ENCODE data around the gene NEK8.

Gene NEK8

DNA sequence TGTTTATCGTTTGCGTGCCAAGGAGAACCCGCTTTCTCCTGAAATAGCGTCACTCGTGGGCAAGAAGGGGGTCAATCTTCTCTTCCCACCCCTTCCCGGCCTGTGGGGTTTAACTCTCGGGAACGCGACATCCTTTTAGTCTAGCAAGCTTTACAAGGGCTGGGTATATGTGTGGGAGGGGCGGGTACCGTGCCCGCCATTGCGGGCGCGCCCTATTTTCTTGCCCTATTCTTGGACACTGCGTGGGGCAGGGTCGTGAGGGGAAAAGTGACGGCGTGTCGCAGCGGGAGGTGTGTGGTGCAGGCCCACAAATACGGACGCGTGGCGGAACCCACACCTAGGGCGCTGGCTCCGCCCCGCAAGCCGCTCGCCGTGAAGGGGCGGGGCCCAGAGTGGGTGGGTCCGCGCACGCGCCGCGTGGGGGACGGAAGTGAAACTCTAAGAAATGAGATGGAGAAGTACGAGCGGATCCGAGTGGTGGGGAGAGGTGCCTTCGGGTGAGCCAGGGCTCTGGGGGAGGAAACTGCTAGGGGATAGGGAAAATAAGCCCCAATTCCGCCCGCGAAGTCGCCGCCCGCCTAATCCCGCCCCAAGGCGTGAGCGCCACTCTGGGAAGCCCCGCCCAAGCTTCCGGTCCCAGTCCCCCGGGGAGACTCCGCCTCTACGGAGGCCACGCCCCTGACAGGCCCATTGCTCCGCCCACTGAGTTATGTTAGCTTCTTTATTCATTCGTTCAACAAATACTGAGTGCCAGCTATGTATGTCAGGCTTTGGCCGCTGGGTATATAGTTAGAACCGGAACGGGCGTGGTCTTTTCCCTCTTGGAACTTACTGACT is at the start of gene NEK8:
Gene NEK8, plus strand, starts transcription at position 425 of the 837 bp plus-strand sequence. Its CDS starts 26 bp downstream, at position 451.
- peak; percentile 82 for DNase-seq

DNA sequence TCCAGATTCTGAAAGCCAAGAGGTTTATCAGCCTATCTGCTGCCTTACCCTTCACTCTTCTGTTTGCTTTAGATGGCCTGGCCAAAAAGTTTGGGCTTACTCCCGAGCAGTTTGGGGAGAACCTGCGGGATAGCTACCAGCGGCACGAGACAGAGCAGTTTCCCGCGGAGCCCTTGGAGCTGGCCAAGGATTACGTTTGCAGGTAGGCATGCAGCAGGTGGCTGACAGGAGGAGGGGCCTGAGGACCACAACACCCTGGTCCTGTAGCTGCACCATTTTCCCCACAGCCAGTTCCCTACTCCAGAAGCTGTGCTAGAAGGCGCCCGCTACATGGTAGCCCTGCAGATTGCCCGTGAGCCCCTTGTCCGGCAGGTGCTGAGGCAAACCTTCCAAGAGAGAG is 45.9 kb upstream of the NEK8 start:
- DNase-seq = no peak

DNA sequence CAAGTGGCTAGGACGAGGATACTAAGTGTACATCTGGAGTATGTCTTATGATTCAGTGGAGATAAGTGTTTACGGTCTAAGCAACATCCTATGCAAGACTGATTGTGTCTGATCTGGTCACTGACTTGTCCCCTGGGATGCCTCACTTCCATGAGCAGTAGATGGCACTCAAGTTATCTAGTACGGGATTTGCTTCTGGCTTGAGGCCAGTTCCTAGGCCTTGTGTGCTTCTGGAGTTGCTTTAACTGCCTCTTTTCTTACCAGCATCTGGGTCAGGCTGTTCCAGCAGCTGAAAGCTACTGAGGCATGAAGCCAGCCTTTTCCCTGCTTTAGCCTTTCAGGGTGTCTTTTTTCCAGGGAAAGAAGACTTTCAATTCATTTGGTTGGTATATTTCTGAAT is 43.6 kb upstream of the NEK8 start:
- DNase-seq = no peak

DNA sequence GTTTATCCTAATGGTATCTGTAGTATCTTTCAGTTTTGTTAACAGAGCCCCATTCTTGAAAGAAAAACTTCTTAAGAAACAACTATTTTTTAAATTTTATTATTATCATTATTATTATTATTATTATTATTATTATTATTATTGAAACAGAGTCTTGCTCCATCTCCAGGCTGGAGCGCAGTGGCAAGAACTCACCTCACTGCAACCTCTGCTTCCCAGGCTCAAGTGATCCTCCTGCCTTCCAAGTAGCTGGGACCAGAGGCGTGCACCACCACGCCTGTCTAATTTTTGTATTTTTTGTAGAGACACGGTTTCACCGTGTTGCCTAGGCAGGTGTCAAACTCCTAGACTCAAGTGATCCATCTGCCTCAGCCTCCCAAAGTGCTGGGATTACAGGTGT is 43.2 kb upstream of the NEK8 start:
- DNase-seq = no peak

DNA sequence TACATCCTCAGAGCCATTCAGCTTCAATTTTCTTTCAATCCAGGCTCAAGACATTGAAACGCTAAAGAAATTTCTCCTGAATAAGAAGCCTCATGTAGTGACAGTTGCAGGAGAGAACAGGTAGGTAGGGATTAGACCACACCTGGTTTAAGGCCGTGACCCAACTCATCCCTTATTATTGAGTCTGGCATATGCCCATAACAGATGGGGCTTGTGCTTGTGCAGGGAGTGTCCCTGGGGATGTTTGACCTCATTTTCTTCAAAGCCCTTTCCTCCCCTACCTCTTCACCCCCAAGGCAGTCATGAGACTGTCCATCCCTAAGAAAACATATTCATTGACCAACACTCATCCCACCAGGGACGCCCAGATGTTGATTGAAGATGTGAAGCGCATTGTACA is 42.3 kb upstream of the NEK8 start:
- DNase-seq = no peak

DNA sequence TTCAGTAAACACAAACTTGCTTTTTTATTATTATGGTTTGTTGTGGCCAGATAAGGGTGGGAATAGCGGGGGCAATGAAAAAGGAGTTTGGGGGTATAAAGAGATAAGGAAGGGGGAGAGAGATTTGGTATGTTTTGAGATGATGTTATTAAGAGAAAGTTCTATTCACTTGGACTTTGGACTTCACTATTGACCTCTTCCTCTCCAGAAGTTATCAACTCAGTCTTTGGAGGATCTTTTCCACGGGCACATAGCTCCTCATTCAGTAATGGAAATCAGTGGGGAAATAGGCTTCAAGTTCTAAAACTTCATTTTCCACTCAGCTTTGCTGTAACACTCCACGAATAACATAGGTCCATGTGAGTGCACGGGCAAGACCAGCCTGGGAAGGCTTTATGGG is 40.1 kb upstream of the NEK8 start:
- no peak for DNase-seq

DNA sequence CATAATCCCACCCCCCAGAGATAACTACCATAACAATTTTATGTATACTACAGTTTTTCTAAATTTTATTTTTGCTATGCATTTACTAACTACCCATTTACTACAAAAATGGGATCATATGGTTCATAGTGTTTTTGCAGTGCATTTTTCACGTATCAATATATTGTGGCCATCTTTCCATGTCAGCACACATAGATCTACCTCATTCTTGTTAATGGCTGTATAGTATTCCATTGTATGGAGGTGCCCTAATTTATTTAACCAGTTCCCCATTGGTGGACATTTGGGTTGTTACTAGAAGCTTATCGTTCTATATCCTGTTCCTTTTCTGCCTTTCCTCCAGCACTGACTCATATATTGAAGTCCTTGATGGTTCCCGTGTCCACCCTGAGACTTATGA is 39.6 kb upstream of the NEK8 start:
- DNase-seq = no peak

DNA sequence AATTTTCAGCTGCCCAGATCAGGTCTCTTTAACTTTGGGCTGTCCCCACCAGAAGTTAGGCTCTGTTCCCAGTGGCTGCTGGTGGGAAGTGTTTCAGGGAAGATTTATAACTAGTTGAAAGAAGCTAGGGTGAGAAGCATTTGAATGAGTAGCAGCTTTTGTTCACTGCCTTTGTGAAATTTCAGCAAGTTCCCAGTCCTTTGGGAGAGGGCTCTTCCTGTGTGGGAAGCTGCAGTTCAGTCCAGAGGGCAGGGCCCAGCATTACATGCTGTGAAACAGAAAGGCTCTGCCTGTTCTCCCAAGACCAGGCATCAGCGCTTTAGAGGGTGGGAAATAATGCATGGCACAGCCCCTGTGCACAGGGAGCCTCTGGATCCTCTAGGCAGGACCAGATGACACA is 34.7 kb upstream of the NEK8 start:
- no peak for DNase-seq

DNA sequence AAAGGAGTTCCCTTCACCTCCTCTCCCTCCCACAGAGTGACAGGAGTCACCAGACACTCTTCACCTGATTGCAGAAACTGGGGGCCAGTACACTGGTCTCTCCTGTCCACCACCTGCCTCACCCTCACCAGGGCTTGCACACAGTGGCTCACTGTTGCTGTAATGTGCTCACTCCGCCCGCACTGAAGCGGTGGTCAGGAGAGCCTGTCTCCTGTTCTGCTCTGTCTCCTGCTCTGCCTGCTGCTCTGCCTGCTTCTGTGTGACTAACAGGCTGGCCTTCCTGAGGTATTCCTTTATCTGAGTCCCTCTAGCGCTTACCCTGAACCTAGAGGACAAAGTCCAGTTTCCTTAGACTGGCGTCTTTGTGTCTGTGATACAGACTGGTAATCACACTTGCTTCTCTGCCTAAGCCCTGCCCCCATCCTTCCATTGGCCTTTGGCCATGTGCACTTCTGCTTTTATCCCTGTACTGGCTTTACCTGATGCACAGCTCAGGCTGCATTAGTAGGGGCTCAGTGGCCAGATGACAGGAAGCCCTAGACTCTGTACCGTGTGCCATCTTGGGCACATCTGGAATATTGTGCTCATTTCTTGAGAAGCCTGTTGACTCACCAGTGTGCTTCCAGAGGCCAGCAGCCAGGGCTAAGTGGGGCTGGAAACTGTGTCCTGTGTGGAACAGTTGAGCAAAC is 30.2 kb upstream of the NEK8 start:
- DNase-seq = no peak

DNA sequence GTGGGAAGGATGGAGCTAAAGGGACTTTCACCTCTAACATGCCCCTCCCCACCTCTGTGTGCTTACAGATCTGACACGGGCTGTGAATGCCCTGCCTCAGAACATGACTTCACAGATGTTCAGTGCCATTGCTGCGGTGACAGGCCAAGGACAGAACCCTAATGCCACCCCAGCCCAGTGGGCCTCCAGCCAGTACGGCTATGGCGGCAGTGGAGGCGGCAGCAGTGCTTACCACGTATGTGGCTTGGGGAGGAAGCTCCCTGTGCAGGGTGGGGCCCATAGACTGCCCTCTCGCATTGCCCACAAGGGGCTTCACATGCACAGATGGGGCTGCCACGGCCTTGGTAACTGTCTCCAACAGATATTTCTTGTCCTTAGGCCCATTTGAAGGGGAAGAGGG is 28.3 kb upstream of the NEK8 start:
- no peak for DNase-seq

DNA sequence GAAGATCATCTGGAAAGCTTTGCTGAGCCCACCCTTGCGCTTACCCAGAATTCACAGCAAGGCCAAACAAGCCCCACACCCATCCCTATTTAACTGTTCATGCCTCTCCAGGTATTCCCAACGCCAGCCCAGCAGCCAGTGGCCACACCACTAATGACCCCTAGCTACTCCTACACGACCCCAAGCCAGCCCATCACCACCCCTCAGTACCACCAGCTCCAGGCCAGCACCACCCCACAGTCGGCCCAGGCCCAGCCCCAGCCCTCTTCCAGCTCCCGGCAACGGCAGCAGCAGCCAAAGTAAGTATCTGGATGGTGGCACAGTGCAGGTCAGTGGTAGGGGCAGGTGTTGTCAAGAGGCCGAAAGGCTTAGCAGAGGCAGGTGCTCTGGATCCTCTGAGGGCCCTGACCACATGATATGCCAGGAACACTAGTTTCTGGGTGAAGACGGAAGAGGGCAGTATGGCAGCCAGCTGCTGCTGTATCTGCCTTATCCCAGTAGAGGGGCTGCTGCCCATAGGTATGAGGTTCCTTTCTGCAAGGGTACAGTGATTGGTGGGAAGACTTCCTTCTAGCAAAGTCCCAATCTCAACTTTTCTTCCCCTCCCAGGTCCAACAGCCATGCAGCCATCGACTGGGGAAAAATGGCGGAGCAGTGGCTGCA is 27.6 kb upstream of the NEK8 start:
- DNase-seq = no peak

DNA sequence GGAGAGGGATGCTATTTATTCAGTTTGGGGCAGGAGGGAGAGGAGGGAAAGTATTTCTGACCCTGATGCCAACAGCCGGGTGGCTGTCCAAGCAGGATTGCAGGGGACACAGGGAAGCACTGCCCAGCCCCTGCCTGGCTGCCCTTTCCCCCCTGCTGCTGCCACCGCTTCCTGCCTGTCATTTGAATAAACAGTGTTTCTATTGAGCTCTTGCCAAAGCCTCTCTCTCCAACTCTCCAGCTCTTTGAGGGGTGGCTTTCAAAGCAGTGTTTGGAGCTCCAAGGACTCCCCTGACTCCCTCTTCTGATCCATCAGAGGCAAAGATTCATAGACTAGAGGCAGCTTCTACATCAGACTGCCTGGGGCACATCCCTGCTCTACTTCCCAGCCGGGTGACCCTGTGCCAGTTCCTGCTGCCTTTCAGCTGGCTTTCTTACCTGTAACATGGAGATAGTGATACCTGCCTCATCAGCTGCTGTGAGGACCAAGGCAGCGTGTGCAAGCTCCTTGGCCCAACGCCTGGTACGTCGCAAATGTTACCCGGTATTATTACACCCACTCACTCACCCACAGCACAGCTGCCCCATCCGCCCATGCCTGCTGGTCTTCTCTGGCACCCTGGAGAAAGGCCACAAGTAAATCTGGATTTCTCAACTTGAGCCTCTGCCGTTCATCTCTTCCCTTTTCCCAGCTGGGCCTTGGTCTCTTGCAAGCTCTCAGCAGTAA is 26.4 kb upstream of the NEK8 start:
- no peak for DNase-seq

DNA sequence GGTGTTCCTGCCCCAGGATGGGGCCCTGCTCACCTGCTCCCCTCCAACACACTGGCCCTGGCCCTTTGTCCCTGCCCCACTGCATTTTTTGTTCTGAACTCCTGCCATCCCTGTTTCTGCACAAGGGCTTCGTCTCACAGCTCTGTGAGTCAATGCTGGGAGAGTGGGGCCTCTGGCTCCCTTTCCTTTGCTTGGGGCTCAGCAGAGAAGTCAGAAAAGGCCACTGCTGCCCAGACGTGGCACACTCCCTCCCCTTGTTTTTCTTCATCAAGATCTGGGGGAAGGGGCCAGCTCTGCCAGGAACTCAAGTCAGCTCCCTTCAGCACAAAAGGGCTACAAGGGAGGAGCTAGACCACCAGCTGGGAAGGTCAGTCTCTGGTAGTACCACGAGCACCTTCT is 25.8 kb upstream of the NEK8 start:
- DNase-seq = no peak

DNA sequence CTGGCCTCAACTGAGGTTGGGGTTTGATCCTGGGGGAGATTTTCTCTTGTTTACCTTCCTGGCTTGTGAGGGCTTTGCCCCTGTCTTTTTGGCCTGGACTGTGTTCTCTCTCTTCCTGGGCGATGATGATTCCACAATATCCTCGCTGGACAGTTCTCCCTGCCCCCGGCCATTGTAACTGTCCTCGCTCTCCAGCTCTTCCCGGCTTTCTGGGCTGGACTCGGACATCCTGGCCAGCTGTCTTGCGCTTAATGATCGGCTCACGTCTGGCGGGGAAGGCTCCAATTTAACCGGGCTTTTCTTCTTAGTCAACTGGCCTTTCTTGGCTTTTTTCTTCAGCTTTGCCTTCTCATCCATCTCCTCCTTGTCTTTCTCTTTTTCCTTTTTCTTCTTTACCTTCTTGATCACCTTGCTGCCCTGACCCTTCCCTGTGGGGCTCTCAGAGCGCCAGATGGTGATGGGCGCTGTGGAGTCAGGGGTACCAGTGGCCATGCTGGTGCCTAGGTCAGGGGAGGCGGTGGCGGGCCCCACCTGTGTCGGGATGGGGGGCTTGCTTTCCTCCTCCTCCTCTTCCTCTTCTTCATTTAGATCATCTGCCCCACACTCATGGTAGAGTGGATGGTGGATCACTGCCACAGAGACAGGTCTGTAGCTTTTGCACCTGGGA is 24.9 kb upstream of the NEK8 start:
- no peak for DNase-seq

DNA sequence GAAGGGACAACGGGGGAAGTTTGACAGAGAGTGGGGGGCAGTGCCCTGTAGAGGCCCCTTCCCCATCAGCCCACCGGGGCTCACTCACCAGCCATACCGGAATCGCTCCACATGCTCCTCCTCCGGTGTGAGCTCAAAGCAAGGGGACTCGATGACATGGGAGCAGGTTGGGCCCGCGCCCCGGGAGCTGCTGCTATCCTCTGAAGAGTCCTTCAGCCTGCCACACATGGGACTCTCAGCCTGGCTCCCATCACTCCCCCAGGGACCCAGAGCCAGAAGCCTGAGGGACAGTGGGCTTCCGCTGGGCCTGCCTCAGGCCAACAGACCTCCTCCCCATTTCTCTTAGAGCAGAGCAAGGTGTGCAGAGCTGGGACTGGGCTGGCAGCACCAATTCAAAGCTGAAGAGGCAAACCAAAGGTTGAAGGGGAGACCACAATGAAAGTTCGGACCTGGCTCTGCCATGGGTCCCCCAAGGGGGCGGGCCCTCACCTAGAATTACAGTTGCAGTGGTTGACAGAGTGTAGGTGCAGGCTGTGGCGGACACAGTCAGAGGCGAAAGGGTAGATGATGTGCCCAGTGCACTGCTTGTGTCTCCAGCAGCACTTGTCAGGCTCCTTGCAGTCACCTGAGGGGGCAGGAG is 24.2 kb upstream of the NEK8 start:
- DNase-seq = no peak

DNA sequence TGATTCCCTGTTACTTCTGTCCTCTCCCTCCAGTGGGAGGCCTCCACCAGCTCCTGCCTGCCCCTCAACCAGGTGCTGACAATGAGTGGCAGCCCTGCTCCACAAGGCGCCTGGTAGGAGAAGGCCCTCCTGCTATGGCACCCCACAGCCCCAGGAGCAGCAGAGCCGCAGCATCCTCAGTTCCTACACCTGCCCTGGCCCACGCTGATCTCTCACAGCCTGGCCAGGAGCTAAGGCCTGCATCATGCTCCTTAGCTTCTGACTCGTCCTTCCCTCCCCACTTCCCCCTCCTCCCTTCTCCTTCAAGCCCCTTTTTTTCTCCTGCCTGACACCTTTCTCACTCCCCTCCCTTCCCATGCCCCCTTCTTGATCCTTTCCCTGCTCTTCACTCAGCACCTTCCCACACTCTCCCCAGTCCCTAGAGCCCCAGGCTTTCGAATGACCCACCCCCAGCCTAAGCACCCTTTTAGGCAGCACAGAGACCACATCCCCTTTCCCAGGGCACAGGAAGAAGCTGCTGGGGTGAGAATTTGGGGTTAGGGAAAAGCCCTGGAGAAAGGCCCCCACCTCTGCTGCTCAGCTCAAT is 23.4 kb upstream of the NEK8 start:
- DNase-seq = no peak

DNA sequence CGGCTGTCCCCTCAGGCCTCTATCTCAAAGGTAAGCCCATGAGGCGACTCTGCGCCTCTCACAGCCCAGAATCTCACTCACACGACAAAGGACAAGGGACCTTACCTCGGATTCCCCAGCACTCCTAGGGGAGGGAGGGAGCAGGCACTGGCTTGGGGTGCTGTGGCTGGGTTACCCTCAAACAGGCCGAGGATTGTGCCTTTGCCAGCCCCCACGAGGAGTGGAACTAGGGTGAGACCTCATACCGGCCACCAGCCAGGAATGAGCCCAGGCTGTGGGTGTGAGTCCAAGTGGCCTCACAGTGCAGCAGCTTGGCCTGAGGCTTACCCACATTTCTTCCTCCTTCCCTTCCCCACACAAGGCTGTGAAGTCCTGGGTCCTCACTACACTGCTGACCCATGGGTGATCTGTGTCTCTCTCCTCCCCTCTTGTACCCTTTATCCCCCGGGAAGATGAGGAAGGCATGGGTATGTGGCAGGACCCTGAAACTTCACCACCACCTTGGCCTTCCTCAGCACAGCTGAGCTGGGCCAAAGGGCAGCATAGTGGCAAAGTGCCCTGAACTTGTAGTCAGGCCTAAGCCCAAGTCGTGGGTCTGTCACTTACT is 22.8 kb upstream of the NEK8 start:
- no peak for DNase-seq

DNA sequence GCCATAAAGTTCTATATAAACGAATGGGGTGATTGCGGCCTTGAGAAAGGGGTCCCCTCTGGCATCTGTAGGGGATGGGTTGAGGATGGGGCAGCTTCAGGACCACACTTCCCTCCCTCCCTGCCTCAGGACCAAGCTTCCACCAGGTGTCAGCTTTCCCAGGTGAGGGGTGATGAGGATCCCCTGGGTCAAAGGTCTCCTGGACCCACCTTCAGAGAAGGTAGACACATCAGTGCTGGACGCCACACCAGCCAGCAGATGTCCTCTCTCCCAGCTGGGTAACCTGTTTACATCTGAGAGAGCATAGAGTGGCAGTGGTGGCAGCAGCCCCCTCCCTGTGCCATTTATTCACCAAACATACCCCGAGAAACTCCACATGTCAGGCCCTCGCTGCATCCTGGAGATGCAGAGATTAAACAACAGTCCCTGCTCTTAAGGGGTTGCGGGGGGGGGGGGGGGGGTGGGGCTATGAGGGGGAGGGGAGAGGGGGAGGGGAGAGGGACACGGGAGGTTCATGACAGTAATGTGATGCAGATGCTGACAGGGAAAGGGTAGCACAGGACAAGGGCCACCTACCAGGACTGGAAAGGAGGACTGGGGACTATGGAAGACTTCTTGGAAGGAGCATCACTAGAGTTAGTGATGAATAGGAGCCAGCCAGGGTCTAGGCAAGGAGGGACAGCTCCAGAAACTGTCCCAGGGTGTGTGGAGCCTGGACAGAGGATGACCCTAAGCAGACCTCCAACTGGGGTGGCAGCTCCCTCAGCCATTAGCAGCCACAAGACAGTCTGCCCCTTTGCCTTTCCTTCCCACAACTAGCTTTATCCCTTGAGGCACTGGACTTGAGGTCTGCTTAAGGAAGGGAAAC is 21.9 kb upstream of the NEK8 start:
- DNase-seq = no peak

DNA sequence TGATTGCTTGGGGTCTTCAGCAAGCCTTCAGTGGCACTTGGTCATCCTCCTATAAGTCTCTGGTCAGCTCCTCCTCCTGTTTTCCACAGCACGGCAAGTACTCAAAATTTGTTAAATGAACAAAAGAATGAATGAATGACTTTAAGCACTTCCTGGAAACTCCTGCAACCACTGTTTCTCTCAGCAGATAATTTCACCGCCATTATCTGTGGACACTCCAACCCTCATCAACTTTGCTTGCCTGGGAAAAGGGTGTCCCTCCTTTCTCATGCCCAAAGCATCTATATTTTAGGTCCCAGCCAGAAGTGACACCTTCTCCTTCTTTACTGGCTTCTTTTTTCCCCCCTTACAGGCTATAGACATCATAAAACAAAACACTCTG is 21.3 kb upstream of the NEK8 start:
- no peak for DNase-seq
